ENCODE measurements around the gene AARS2. TPM values are rescaled to one million over a fixed set of nuclear protein-coding genes. Genes with fewer than 3 reads are reported as not detected.

The AARS2 gene
- polyA plus RNA-seq, 1 experiment, result 7.3 TPM

DNA sequence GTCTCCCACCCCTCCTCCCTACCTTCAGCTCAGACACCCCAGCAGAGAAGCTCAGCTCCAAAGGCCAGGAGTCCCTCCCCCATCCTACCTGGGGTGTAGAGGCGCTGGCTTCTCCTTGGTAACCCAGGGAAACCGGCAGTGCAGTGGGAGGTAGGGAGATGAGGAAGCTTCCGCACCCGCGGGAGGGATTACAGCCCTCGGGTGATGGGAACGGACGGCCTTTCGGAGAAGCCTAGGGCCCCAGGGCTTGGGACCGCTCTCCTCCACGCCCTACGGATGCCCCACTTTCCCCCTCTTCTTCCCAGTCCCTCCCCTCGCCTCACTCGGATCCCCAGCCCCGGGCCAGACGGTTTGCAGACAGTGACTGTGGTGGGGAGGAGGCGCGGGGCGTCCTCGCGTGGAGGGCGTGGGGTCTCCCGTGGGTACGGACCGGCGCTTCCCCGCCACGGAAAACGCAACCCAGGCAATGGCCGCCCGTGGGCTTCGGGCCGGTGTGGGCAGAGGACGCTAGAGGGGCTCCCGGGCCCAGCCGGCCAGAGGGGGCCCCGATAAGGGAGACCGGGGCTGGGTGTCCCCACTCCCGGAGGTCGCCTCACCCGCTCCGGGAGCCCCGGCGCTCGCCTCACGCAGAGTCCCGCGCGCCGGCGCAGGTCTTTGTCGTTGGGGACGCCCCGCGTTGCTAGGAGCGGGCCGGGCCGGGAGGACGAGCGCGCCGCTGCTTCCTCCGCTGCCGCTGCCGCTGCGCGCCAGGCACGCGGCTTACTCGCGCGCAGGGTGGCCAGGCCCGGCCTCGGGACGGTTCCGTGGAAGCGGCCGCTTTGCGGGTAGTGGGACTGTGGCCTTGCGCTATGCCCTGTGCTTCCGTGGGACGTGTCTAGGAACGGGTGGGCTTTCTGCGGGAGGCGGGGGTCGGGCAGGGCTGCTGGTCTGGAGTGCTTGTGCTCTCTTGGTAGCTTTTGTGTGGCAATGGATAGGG is 15.8 kb downstream of the AARS2 start:
- no peak for DNase-seq (ENCODE audit: low read depth)

DNA sequence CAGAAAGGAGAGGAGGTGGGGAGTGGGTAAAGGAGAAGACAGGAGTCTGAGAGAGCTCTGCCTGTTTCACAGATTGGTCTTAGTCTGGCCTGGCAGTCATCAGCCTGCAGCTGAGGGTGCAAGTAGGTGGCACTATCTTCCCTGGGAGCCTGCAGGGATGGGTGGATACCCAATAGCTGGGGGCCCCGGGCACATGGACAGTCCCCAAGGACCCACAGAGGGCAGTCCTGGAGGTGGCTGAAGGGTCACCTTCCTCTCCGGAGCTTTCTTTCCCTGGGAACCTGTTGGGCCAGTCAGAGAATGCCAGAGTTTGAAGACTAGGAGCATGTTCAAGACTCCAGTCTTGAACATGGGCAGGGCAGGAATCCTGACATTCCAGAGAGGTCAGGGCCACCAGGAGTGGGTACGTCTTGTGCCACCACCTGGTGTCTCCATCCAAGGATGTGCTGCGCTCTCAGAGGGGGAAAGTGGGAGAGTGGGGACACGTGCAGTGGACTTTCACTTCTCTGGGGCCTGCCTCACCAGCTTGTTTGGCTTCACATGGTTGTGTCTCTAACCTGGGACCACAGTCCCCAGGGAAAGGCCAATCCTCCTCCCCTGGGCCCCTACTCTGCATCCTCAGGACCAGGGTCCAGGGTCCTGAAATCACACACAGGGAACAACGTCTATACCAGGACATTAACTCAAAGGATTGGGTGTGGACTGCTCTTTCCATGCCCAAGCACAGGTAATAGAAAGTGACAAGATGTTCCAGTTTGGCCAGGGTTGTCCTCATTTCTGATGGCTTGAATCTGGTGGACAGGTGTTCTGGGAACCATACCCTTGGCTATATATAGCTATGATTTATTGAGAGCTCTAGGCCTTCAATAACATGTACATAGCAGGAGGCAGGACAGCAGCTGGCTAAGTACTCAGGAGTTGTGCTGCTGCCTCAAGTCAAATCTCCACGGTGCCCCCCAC is 18.0 kb downstream of the AARS2 start:
- H3K4me3 ChIP-seq (ENCODE audit: low read depth, low read length), result no peak overlapping the region
- TF ChIP-seq CTCF (IDR thresholded peaks at IDR 0.05; ENCODE audit: insufficient read depth, low read depth, low read length), result no peak
- H3K36me3 ChIP-seq (ENCODE audit: control insufficient read depth, insufficient read depth, low read length), result peaks cover under 1% of the 10 kb centered on the region
- POLR2A ChIA-PET, result no interaction called here
- DNase-seq (ENCODE audit: low read depth), result no peak
- peaks cover 37% of the 10 kb centered on the region for H3K27me3 ChIP-seq (ENCODE audit: control insufficient read depth, insufficient read depth, low read length)
- CTCF ChIA-PET, result interaction anchor here (1.4 to 2.1 kb wide), 5 partner anchors 10 to 58 kb away, joined by 3 to 15 read pairs (median 6); no protein-coding TSS in a partner anchor

More for the DNA sequence above, 15.8 kb downstream of the AARS2 start:
- ChIA-PET POLR2A (no interaction called here), CTCF (interaction anchor here (0.9 to 2.6 kb wide), 9 partner anchors 7 to 129 kb away, joined by 3 to 15 read pairs (median 4); partner anchors contain the start of gene AARS2)
- Histone ChIP-seq H3K36me3 (ENCODE audit: control insufficient read depth, insufficient read depth, low read length) (peaks cover 11% of the 10 kb centered on the region), H3K27me3 (ENCODE audit: control insufficient read depth, insufficient read depth, low read length) (peaks cover 26% of the 10 kb centered on the region), H3K4me3 (ENCODE audit: low read depth, low read length) (peak overlapping the region; percentile 30)
- TF ChIP-seq CTCF (IDR thresholded peaks at IDR 0.05; ENCODE audit: insufficient read depth, low read depth, low read length), result no peak

DNA sequence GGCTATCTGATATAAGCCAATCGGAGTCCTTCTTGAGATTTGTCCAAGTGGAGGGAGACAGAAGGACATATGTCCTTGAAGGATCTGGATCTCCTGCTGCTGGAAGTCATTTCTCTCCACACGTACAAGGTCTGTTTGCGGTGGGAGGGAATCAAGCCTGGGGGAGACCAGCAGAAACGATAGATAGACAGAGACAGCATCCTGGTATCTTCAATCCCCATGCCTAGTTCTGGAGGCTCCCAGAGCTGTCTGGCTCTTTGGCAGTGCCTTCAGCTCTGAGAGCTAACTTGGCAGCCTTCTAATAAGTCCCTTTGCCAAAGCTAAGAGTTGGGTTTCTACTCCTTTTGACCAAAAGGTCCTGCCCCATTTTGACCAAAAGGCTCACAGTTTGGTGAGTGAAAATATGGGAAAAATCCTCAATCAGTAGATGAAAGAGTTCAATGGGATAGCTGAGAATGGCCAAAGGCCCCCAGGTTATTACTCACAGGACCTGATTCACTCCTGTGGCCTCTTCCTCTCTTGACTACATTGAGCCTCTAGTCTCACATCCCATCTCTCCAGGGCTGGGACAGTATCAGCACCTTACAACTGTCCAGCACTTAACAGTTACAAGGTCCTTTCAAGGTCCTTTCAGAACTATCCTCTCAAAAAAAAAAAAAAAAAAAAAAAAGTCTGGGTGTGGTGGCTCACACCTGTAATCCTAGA is 20.3 kb downstream of the AARS2 start:
- H3K4me3 ChIP-seq (ENCODE audit: low read depth, low read length), result no peak overlapping the region
- ChIA-PET CTCF (interaction anchor here (0.7 to 1.4 kb wide), 7 partner anchors 10 to 59 kb away, joined by 3 to 5 read pairs (median 3); partner anchors contain the start of gene AARS2), POLR2A (no interaction called here)
- H3K27me3 ChIP-seq (ENCODE audit: control insufficient read depth, insufficient read depth, low read length), result peaks cover 42% of the 10 kb centered on the region
- DNase-seq (ENCODE audit: low read depth), result no peak
- TF ChIP-seq CTCF (IDR thresholded peaks at IDR 0.05; ENCODE audit: insufficient read depth, low read depth, low read length), result no peak
- no peaks in the 10 kb centered on the region for H3K36me3 ChIP-seq (ENCODE audit: control insufficient read depth, insufficient read depth, low read length)

GRCh38 chr6:44291841-44292240 is 21.3 kb downstream of the AARS2 start:
- Histone ChIP-seq H3K4me3 (ENCODE audit: low read depth, low read length) (no peak overlapping the region), H3K36me3 (ENCODE audit: control insufficient read depth, insufficient read depth, low read length) (no peaks in the 10 kb centered on the region), H3K27me3 (ENCODE audit: control insufficient read depth, insufficient read depth, low read length) (peaks cover 40% of the 10 kb centered on the region)
- ChIA-PET CTCF (interaction anchor here (0.6 to 1.0 kb wide), 3 partner anchors 11 to 54 kb away, joined by 3 to 4 read pairs (median 3); no protein-coding TSS in a partner anchor), POLR2A (no interaction called here)
- DNase-seq (ENCODE audit: low read depth), result no peak
- TF ChIP-seq CTCF (IDR thresholded peaks at IDR 0.05; ENCODE audit: insufficient read depth, low read depth, low read length), result no peak
